Uterus (tissue), 4 donors: ENCODE data around the gene PHLPP2. TPM values are rescaled to one million over a fixed set of nuclear protein-coding genes. Genes with fewer than 3 reads are reported as not detected.

Experiments
- DNase-seq, 2 donors: peaks; one replicate each; pipeline ENCODE4 v3.0.0-alpha.2; 2019 to 2020
- H3K27ac ChIP-seq, 2 donors: fragments of 200-600 bp; sonication (generic); 1 replicate in 1 of 2; 2 replicates in 1 of 2; pipeline ENCODE4 v1.5.1; 2016 to 2018
- H3K27me3 ChIP-seq, 2 donors: fragments of 200-600 bp; sonication (generic); one replicate each; pipeline ENCODE4 v1.5.1; 2018 to 2019; ENCODE audit warnings: control low read depth in 1 of 2
- H3K36me3 ChIP-seq, 2 donors: fragments of 200-600 bp; sonication (generic); one replicate each; pipeline ENCODE4 v1.5.1; 2019; ENCODE audit warnings: control low read depth in 1 of 2
- H3K4me1 ChIP-seq, 2 donors: fragments of 200-600 bp; sonication (generic); one replicate each; pipeline ENCODE4 v1.5.1; 2018 to 2019; ENCODE audit warnings: control low read depth in 1 of 2
- H3K4me3 ChIP-seq, 2 donors: fragments of 200-600 bp; sonication (generic); 1 replicate in 1 of 2; 2 replicates in 1 of 2; pipeline ENCODE4 v1.5.1; 2018 to 2019; ENCODE audit warnings: mild to moderate bottlenecking in 1 of 2
- H3K9me3 ChIP-seq, 2 donors: fragments of 200-600 bp; sonication (generic); one replicate each; pipeline ENCODE4 v1.5.1; 2019; ENCODE audit warnings: control low read depth in 1 of 2
- CTCF ChIP-seq, 4 experiments: fragments of 200-600 bp in 2 of 4; fragments of 450-650 bp in 2 of 4; sonication (generic) in 2 of 4; IDR thresholded peaks; one replicate each; pipeline ENCODE4 v1.5.1; 2016 to 2019; ENCODE audit warnings: antibody characterized with exemption in 4 of 4, mild to moderate bottlenecking in 2 of 4, moderate library complexity in 1 of 4
- POLR2A ChIP-seq, 2 donors: fragments of 450-650 bp; IDR thresholded peaks; one replicate each; pipeline ENCODE4 v1.6.1; 2016; ENCODE audit warnings: antibody characterized with exemption in 2 of 2, mild to moderate bottlenecking in 1 of 2, moderate library complexity in 1 of 2
- intact Hi-C: fragments of 100-400 bp; cut with DNase I; formaldehyde crosslinking; loops from one replicate; pipeline ENCODE4 v1.15.1; 2023; ENCODE audit warnings: low total_unique reads
- total RNA-seq, 4 donors: library from RNA; depleted of rRNA in 3 of 4; stranded (reverse); fragments of >200 nt in 3 of 4; gene quantifications; one replicate each; pipeline versions ENCODE4 v1.1.0 to v1.2.4, GENCODE V29; 2014 to 2023
- donor health status: DM: yes; HTN: yes; CAD: no.

Gene PHLPP2
- total RNA-seq, 4 donors from 2014 or later, result 2.0 to 22.3 (median 10.7) TPM

DNA sequence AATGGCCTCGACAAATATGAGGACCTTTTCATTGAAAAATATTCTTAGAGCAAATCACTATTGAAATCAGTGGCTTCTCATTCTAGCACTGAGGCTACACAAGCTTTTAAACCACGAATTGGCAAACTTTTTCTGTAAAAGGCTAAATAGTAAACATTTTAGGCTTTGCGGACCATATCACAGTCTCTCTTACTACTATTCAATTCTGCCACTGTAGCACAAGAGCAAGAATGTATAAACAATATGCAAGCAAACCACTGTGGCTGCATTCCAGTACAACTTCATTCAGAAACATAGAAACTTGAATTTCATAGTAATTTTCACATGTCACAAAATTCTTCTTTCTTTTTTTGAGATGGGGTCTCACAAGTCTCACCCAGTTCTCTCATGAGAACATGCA lies 49.1 kb downstream of the PHLPP2 start:
- intact Hi-C loops, result no loop called here
- H3K4me3 ChIP-seq, result no peak overlapping the region
- H3K9me3 ChIP-seq, result no peaks in the 10 kb centered on the region

DNA sequence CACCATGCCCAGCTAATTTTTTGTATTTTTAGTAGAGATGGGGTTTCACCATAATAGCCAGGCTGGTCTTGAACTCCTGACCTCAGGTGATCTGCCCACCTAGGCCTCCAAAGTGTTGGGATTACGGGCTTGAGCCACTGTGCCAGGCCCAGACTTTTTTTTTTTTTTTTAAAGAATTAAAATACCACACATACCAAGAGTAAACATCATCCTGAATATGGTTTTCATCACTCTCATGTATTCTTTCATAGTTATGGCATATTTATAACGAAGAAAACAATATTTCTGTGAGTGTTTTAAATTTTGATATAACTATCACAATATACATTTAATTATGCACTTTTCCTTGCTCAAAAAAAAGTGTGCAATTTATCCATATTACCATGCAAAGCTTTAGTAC lies 50.3 kb downstream of the PHLPP2 start:
- H3K27ac ChIP-seq, result no peak overlapping the region
- TF ChIP-seq POLR2A (IDR thresholded peaks at IDR 0.05) (no peak), CTCF (IDR thresholded peaks at IDR 0.05) (no peak)
- no peak overlapping the region for H3K4me3 ChIP-seq
- no peak for DNase-seq
- H3K9me3 ChIP-seq, result no peaks in the 10 kb centered on the region
- no peaks in the 10 kb centered on the region for H3K4me1 ChIP-seq
- H3K36me3 ChIP-seq, result no peaks in the 10 kb centered on the region
- intact Hi-C loops, result no loop called here
- H3K27me3 ChIP-seq, result no peaks in the 10 kb centered on the region

More for the DNA sequence above, 49.1 kb downstream of the PHLPP2 start:
- DNase-seq, result no peak
- Histone ChIP-seq H3K4me1 (no peaks in the 10 kb centered on the region), H3K27me3 (no peaks in the 10 kb centered on the region), H3K27ac (no peak overlapping the region), H3K36me3 (no peaks in the 10 kb centered on the region)
- TF ChIP-seq POLR2A (IDR thresholded peaks at IDR 0.05) (no peak), CTCF (IDR thresholded peaks at IDR 0.05) (no peak)

DNA sequence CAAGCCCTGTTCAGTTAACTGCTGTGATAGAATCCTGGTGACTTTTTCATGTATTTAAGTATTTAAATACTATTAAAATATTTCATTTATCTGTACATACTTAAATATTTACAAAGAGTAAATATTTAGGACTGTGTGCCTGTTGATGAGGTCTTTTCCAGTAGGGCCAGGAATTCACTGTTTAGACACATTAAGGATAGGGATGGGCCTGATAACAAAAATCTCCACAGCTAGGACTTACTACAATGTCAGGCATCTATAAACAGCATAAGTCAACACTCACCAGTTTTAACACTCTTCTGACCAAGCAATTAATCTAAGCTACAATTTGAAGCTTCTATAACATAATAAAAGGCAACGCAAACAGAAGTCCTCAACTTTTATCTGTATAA lies 50.9 kb downstream of the PHLPP2 start:
- H3K27ac ChIP-seq, result no peak overlapping the region
- H3K9me3 ChIP-seq, result no peaks in the 10 kb centered on the region
- H3K36me3 ChIP-seq, result no peaks in the 10 kb centered on the region
- no peaks in the 10 kb centered on the region for H3K27me3 ChIP-seq
- intact Hi-C loops, result no loop called here
- TF ChIP-seq CTCF (IDR thresholded peaks at IDR 0.05) (no peak), POLR2A (IDR thresholded peaks at IDR 0.05) (no peak)
- H3K4me3 ChIP-seq, result no peak overlapping the region
- H3K4me1 ChIP-seq, result no peaks in the 10 kb centered on the region
- no peak for DNase-seq

DNA sequence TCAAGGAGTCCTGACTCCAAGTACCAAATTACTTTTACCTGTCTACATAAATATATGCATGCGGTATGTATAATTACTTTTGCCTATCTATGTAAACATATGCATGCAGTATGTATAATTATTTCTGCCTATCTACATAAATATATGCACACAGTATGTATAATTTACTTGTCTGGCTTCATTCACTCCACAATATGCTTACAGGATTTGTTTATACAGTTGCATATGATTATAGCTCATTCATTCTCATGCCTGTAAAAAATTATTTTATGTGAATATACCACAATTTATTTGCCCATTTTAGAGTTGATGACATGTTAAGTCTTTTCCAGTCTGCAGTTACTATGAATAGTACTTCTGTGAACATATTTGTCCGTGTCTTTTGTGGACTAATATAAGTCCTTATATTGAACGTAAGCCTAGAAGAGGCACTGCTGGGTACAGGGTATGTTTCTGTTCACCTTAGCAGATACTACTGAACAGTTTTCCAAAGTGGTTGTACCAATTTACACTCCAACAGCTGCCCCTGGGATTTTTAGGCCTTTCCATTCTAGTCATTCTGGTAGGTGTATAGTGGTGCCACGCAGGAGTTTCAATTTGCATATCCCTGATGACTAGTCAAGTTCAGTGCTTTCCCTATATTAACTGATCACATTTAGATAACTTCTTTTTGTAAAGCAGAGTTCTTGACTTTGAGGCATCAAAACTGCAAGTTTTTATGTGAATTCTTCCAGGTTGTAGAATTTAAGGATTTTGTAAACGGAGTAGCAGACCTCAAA lies 51.5 kb downstream of the PHLPP2 start:
- Histone ChIP-seq H3K4me1 (no peaks in the 10 kb centered on the region), H3K36me3 (no peaks in the 10 kb centered on the region), H3K27ac (no peak overlapping the region), H3K4me3 (no peak overlapping the region), H3K9me3 (no peaks in the 10 kb centered on the region), H3K27me3 (no peaks in the 10 kb centered on the region)
- intact Hi-C loops, result no loop called here
- TF ChIP-seq CTCF (IDR thresholded peaks at IDR 0.05) (no peak), POLR2A (IDR thresholded peaks at IDR 0.05) (no peak)
- DNase-seq, result no peak

DNA sequence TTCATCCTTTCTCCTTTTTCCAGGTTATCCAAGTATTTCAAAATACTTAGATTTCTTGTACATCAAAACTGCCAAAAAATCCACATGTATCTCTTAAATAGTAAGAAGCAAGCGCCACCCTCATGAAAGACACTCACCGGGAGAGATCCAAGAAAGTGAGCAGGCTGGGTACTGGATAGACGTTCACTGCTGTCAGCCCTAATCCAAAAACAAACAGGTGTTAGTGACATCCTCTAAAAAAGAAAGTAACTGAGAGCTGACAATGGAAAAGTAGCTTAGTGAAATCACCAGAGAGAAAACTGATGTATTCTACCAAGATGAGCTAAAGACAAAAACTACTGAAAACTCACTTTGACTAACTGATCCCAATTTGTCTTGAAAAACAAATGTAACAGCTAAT lies 52.4 kb downstream of the PHLPP2 start:
- DNase-seq, result no peak
- no peaks in the 10 kb centered on the region for H3K27me3 ChIP-seq
- no peaks in the 10 kb centered on the region for H3K36me3 ChIP-seq
- TF ChIP-seq POLR2A (IDR thresholded peaks at IDR 0.05), result no peak
- TF ChIP-seq CTCF (IDR thresholded peaks at IDR 0.05), result no peak
- no peaks in the 10 kb centered on the region for H3K9me3 ChIP-seq
- intact Hi-C loops, result no loop called here
- H3K4me3 ChIP-seq, result no peak overlapping the region
- no peaks in the 10 kb centered on the region for H3K4me1 ChIP-seq
- no peak overlapping the region for H3K27ac ChIP-seq
